Hepatocyte (in vitro differentiated cells): ENCODE data around the gene MTHFD1L.

Experiments
- EZH2phosphoT487 ChIP-seq: fragments of 200-600 bp; sonication (generic); IDR thresholded peaks from one replicate; pipeline ENCODE4 v1.6.1; 2018; ENCODE audit warnings: antibody characterized with exemption, mild to moderate bottlenecking, low read depth, moderate library complexity; ENCODE audit not compliant: unreplicated experiment, severe bottlenecking
- TF ChIP-seq, protein P1 (sequence below): fragments of 200-600 bp; sonication (generic); IDR thresholded peaks from 2 replicates; pipeline ENCODE4 v1.5.1; 2016; ENCODE audit warnings: antibody characterized with exemption, mild to moderate bottlenecking; ENCODE audit not compliant: poor library complexity

DNA sequence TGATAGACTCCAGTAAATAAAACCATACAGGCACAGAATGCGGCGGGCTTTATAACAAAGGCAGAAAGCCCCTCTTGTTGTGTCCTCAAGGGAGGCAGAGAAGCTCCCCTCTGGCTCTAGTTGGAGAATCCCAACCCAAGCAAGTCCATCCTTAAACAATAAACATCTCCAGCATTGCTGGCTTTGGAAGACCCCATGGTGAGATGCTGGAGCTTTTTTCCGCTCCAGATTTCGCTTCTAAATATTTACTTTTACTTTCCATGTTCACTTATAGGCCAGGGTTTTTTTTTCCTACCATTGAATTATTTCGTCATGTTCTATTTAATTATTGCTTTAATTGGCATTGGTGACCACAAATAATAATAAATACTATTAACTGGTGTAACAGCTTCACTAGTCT, 176.2 kb downstream of the MTHFD1L start:
- TF ChIP-seq EZH2phosphoT487, result no peak
- TF ChIP-seq, protein P1, sequence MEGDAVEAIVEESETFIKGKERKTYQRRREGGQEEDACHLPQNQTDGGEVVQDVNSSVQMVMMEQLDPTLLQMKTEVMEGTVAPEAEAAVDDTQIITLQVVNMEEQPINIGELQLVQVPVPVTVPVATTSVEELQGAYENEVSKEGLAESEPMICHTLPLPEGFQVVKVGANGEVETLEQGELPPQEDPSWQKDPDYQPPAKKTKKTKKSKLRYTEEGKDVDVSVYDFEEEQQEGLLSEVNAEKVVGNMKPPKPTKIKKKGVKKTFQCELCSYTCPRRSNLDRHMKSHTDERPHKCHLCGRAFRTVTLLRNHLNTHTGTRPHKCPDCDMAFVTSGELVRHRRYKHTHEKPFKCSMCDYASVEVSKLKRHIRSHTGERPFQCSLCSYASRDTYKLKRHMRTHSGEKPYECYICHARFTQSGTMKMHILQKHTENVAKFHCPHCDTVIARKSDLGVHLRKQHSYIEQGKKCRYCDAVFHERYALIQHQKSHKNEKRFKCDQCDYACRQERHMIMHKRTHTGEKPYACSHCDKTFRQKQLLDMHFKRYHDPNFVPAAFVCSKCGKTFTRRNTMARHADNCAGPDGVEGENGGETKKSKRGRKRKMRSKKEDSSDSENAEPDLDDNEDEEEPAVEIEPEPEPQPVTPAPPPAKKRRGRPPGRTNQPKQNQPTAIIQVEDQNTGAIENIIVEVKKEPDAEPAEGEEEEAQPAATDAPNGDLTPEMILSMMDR, result no peak
